ENCODE results near the gene GFRA4.

GRCh38 chr20:3678856-3679720, 15.9 kb upstream of the GFRA4 start:
- TF ChIP-seq EZH2 (IDR thresholded peaks at IDR 0.05) = no peak
- TF ChIP-seq POLR2AphosphoS5 (IDR thresholded peaks at IDR 0.05; ENCODE audit: borderline replicate concordance, low read depth, low read length) = no peak

Measured in SK-N-MC (cell line).